Kidney epithelial cell (primary cell): ENCODE results near the gene ACOT11. TPM values are rescaled to one million over a fixed set of nuclear protein-coding genes. Genes with fewer than 3 reads are reported as not detected.
"Not testable (repeated sequence)": the region's sequence is repeated elsewhere in the genome, so short reads cannot be mapped to it uniquely, and the experiment has no call there.

Experiments
- DNase-seq: peaks from one replicate; pipeline ENCODE4 v3.0.0-alpha.2; 2010; ENCODE audit warnings: low read depth
- H3K27me3 ChIP-seq: 2 replicates; pipeline ENCODE4 v1.6.0; 2011; ENCODE audit warnings: low read length; ENCODE audit not compliant: control insufficient read depth, insufficient read depth
- H3K36me3 ChIP-seq: 2 replicates; pipeline ENCODE4 v1.5.1; 2011; ENCODE audit warnings: low read length; ENCODE audit not compliant: control insufficient read depth, insufficient read depth
- H3K4me3 ChIP-seq: 2 replicates; pipeline ENCODE4 v1.5.1; 2011; ENCODE audit warnings: low read depth, mild to moderate bottlenecking, control low read depth, low read length
- total RNA-seq: library from RNA; depleted of rRNA; stranded (reverse); fragments of >200 nt; gene quantifications from 2 replicates; pipeline ENCODE4 v1.2.3, GENCODE V29; 2015
- TF ChIP-seq, protein P1 (sequence below): IDR thresholded peaks from 2 replicates; pipeline ENCODE4 v1.5.1; 2011; ENCODE audit warnings: mild to moderate bottlenecking, moderate library complexity, low read length, control low read depth, inconsistent platforms; ENCODE audit not compliant: insufficient read depth, poor library complexity, severe bottlenecking

The ACOT11 gene
- total RNA-seq, 1 donor from 2014 or later, result 3.1 TPM

DNA sequence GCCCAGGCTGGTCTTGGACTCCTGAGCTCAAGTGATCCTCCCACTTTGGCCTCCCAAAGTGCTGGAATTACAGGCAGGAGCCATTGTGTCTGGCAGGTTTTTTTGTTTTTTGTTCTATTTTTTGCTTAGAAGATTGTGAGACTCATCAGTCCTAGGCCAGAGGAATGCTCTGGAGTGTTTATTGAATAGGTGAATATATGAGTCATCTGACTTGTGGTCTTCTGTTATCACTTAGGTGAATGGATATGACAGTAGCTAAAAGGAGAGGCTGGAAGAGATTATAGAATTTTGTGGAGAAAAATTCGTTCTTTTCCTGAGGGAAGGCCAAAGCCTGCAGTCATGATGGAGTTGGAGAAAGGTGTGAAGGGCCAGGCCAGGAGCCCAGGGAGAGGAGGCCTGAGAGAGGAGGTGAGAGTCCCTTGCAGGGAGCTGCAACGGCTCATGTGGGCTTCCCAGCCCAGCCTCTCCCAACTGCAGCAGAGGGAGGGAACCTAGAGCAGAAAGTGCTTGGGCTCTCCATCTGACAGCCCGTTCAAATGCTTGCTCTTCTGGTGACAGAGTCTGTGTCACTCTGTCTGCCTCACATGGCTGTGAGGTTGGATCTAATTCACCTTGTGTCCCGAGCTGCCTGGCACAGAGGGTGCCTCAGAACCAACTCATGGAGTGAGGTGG lies 31.6 kb upstream of the ACOT11 start:
- Histone ChIP-seq H3K36me3 (no peaks in the 10 kb centered on the region), H3K4me3 (no peak overlapping the region), H3K27me3 (peaks cover 2% of the 10 kb centered on the region)
- TF ChIP-seq, protein P1, sequence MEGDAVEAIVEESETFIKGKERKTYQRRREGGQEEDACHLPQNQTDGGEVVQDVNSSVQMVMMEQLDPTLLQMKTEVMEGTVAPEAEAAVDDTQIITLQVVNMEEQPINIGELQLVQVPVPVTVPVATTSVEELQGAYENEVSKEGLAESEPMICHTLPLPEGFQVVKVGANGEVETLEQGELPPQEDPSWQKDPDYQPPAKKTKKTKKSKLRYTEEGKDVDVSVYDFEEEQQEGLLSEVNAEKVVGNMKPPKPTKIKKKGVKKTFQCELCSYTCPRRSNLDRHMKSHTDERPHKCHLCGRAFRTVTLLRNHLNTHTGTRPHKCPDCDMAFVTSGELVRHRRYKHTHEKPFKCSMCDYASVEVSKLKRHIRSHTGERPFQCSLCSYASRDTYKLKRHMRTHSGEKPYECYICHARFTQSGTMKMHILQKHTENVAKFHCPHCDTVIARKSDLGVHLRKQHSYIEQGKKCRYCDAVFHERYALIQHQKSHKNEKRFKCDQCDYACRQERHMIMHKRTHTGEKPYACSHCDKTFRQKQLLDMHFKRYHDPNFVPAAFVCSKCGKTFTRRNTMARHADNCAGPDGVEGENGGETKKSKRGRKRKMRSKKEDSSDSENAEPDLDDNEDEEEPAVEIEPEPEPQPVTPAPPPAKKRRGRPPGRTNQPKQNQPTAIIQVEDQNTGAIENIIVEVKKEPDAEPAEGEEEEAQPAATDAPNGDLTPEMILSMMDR, result no peak
- no peak for DNase-seq

DNA sequence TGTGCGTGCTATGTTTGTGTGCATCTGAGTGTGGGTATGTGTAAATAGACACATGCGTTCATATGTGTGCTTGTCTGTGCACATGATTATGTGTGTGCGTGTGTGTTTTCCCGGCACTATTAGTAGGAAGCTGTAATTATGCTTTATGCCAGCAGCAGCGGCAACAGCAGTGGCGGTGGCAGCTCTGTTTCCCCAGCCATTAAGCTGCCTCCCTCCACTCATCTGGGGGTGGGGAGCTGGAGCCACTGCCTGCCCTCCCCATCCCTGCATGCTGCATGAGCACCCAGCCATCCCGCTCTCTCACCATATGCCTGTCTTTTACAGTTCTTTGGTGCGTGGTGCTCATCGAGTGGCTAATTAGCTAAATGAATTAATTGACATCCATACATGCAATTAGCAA lies 30.5 kb upstream of the ACOT11 start:
- DNase-seq, result no peak
- Histone ChIP-seq H3K27me3 (peaks cover 2% of the 10 kb centered on the region), H3K36me3 (no peaks in the 10 kb centered on the region), H3K4me3 (no peak overlapping the region)
- TF ChIP-seq, protein P1, result no peak

- TF ChIP-seq, protein P1, result no peak
- DNase-seq, result no peak
- Histone ChIP-seq H3K27me3 (peaks cover 2% of the 10 kb centered on the region), H3K4me3 (no peak overlapping the region), H3K36me3 (no peaks in the 10 kb centered on the region)
These were observed 29.5 kb upstream of the ACOT11 start for GRCh38 chr1:54518489-54518888.

- Histone ChIP-seq H3K27me3 (peaks cover 2% of the 10 kb centered on the region), H3K4me3 (no peak overlapping the region), H3K36me3 (no peaks in the 10 kb centered on the region)
- TF ChIP-seq, protein P1, result peak; percentile 13
- DNase-seq, result no peak
These were observed 28.3 kb upstream of the ACOT11 start for GRCh38 chr1:54519709-54520108.

GRCh38 chr1:54520631-54521321 lies 27.3 kb upstream of the ACOT11 start:
- Histone ChIP-seq H3K36me3 (no peaks in the 10 kb centered on the region), H3K27me3 (peaks cover 2% of the 10 kb centered on the region), H3K4me3 (no peak overlapping the region)
- no peak for DNase-seq
- TF ChIP-seq, protein P1, result no peak

GRCh38 chr1:54526565-54526964 lies 21.5 kb upstream of the ACOT11 start:
- H3K27me3 ChIP-seq, DNase-seq, H3K4me3 ChIP-seq, H3K36me3 ChIP-seq: not testable (repeated sequence)
